B cell (primary cell): Measurements from ENCODE around the gene ATXN7L2. TPM values are rescaled to one million over a fixed set of nuclear protein-coding genes. Genes with fewer than 3 reads are reported as not detected.
A peak's percentile ranks its signal among the peaks of the same experiment; 100 is the strongest.

Experiments used
- ATAC-seq: fragments of 200-7000 bp; cut with Tn5 transposase; one replicate; pipeline ENCODE4 v1.10.0; 2021; ENCODE audit warnings: low read depth, mild to moderate bottlenecking, moderate number of reproducible peaks, moderate library complexity
- CTCF ChIA-PET: fragments of 350-600 bp; sonication (Branson Sonifier 250); formaldehyde crosslinking; loops from one replicate; lab custom pipeline; 2021; ENCODE audit warnings: antibody characterized with exemption, inconsistent platforms; lab: Charles Lee
- POLR2A ChIA-PET: fragments of 350-600 bp; sonication (Branson Sonifier 250); formaldehyde crosslinking; loops from one replicate; lab custom pipeline; 2021; ENCODE audit warnings: antibody characterized with exemption; lab: Charles Lee
- DNase-seq: peaks from one replicate; pipeline ENCODE4 v3.0.0; 2013
- H2AFZ ChIP-seq: 2 replicates; pipeline ENCODE4 v1.6.1; 2012; ENCODE audit warnings: mild to moderate bottlenecking, low read depth, low read length; ENCODE audit not compliant: insufficient read depth, poor library complexity, severe bottlenecking
- H3K27ac ChIP-seq, 2 donors: 1 replicate in 1 of 2; 2 replicates in 1 of 2; pipeline ENCODE4 v1.5.1; 2012 to 2013; ENCODE audit warnings: low read length in 2 of 2, mild to moderate bottlenecking in 2 of 2, moderate library complexity in 1 of 2
- H3K27me3 ChIP-seq, 4 experiments: fragments of 200-600 bp in 1 of 4; sonication (generic) in 1 of 4; replicated peaks in 1 of 4; 1 replicate in 2 of 4; 2 replicates in 2 of 4; pipeline versions ENCODE4 v1.6.1 to v1.7.0; 2013 to 2016; ENCODE audit warnings: low read length in 3 of 4, mild to moderate bottlenecking in 2 of 4, mixed read lengths in 1 of 4, moderate library complexity in 1 of 4; ENCODE audit not compliant: insufficient read depth in 4 of 4, control insufficient read depth in 3 of 4; ENCODE audit errors: control extremely low read depth in 1 of 4
- H3K36me3 ChIP-seq, 2 experiments: replicated peaks in 1 of 2; 1 replicate in 1 of 2; 2 replicates in 1 of 2; pipeline versions ENCODE4 v1.6.1 to v1.7.1; 2013; ENCODE audit warnings: low read length in 1 of 2; ENCODE audit not compliant: insufficient read depth in 2 of 2, control insufficient read depth in 1 of 2; ENCODE audit errors: control extremely low read depth in 1 of 2, extremely low read depth in 1 of 2
- H3K4me1 ChIP-seq, 2 donors: fragments of 200-600 bp in 1 of 2; sonication (generic) in 1 of 2; 1 replicate in 1 of 2; 2 replicates in 1 of 2; pipeline versions ENCODE4 v1.5.1 to v1.6.1; 2013 to 2017; ENCODE audit warnings: low read length in 2 of 2; ENCODE audit not compliant: control insufficient read depth in 2 of 2, insufficient read depth in 2 of 2
- H3K4me2 ChIP-seq: replicated peaks from 2 replicates; pipeline ENCODE3; 2012; ENCODE audit warnings: mild to moderate bottlenecking, low read depth, low read length; ENCODE audit not compliant: poor library complexity, severe bottlenecking
- H3K4me3 ChIP-seq, 5 experiments: fragments of 200-600 bp in 1 of 5; sonication (generic) in 1 of 5; 1 replicate in 3 of 5; 2 replicates in 2 of 5; pipeline versions ENCODE4 v1.5.1 to v1.7.0; 2011 to 2016; ENCODE audit warnings: low read length in 4 of 5, mild to moderate bottlenecking in 4 of 5, low read depth in 2 of 5, control low read depth in 1 of 5, moderate library complexity in 1 of 5; ENCODE audit not compliant: insufficient read depth in 1 of 5; ENCODE audit errors: control extremely low read depth in 1 of 5, extremely low read depth in 1 of 5
- H3K79me2 ChIP-seq: fragments of 200-600 bp; sonication (generic); one replicate; pipeline ENCODE4 v1.6.0; 2016; ENCODE audit warnings: low read length; ENCODE audit not compliant: control insufficient read depth, insufficient read depth
- H3K9ac ChIP-seq: fragments of 200-600 bp; sonication (generic); 2 replicates; pipeline ENCODE4 v1.6.1; 2017; ENCODE audit warnings: mild to moderate bottlenecking, low read length, moderate library complexity
- H3K9me3 ChIP-seq, 3 donors: one replicate each; pipeline versions ENCODE4 v1.6.1 to v1.7.1; 2013; ENCODE audit warnings: low read length in 2 of 3; ENCODE audit not compliant: control insufficient read depth in 2 of 3, insufficient read depth in 1 of 3; ENCODE audit errors: control extremely low read depth in 1 of 3
- H4K20me1 ChIP-seq: 2 replicates; pipeline ENCODE4 v1.6.0; 2012; ENCODE audit warnings: mild to moderate bottlenecking, low read length; ENCODE audit not compliant: insufficient read depth, control insufficient read depth, poor library complexity, severe bottlenecking
- H3K27ac Mint-ChIP-seq: one replicate; pipeline ENCODE4 v1.8.0; 2021; ENCODE audit warnings: mixed read lengths
- H3K27me3 Mint-ChIP-seq: one replicate; pipeline ENCODE4 v1.8.0; 2021; ENCODE audit warnings: mixed read lengths
- H3K4me1 Mint-ChIP-seq: one replicate; pipeline ENCODE4 v1.8.0; 2021; ENCODE audit warnings: mixed read lengths
- H3K4me3 Mint-ChIP-seq: one replicate; pipeline ENCODE4 v1.8.0; 2021; ENCODE audit warnings: mixed read lengths
- H3K9me3 Mint-ChIP-seq: one replicate; pipeline ENCODE4 v1.8.0; 2022; ENCODE audit warnings: mixed read lengths; ENCODE audit not compliant: insufficient read depth
- CTCF ChIP-seq: fragments of 200-600 bp; IDR thresholded peaks from one replicate; pipeline ENCODE4 v1.8.0; 2022; ENCODE audit warnings: antibody characterized with exemption, mild to moderate bottlenecking
- EZH2 ChIP-seq: IDR thresholded peaks from 2 replicates; pipeline ENCODE4 v1.6.1; 2012; ENCODE audit warnings: borderline replicate concordance, low read depth, mild to moderate bottlenecking, moderate library complexity, low read length; ENCODE audit not compliant: insufficient read depth, poor library complexity, severe bottlenecking
- WGBS: methylation state at CpG from one replicate; pipeline ENCODE4 v1.1.5; 2013; ENCODE audit warnings: missing lambda C conversion rate; ENCODE audit not compliant: insufficient coverage; 5-methylcytosine and 5-hydroxymethylcytosine counted together
- intact Hi-C: fragments of 100-400 bp; cut with micrococcal nuclease; formaldehyde crosslinking; loops from one replicate; pipeline ENCODE4 v1.10.0; 2022
- polyA plus RNA-seq: library from polyadenylated mRNA; depleted of rRNA; stranded (reverse); fragments of >200 nt; gene quantifications from 2 replicates; pipeline ENCODE4 v1.2.3, GENCODE V29; 2012
- total RNA-seq, 2 donors: library from RNA; stranded (reverse); fragments of 120-200 nt in 1 of 2; gene quantifications; 1 replicate in 1 of 2; 2 replicates in 1 of 2; pipeline versions ENCODE4 v1.2.3 to v1.2.4, GENCODE V29; 2013 to 2022

The ATXN7L2 gene
- total and polyA plus RNA-seq, 2 donors (not counting 1 experiment from before 2014, with no cell fraction given) = 10.9 to 12.4 TPM

- Histone ChIP-seq H3K4me1 (peaks cover 4 to 11% of the 10 kb centered on the region in 2 donors), H3K27ac (no peak overlapping the region), H3K79me2 (no peaks in the 10 kb centered on the region), H3K9me3 (no peaks in the 10 kb centered on the region), H3K27me3 (no peaks in the 10 kb centered on the region), H4K20me1 (no peaks in the 10 kb centered on the region), H3K4me3 (no peak overlapping the region), H2AFZ (no peak overlapping the region), H3K4me2 (no peak overlapping the region), H3K9ac (no peak overlapping the region), H3K36me3 (no peaks in the 10 kb centered on the region)
- CTCF ChIA-PET = interaction anchor here (1.0 to 21.6 kb wide), 17 partner anchors 10 to 338 kb away, joined by 3 to 926 read pairs (median 12); partner anchors contain the start of genes AMIGO1, ATXN7L2, CYB561D1 and GNAI3
- POLR2A ChIA-PET = interaction anchor here (2.6 kb wide), 1 partner anchor 41 kb away, joined by 19 read pairs; no protein-coding TSS in a partner anchor
- H3K27ac Mint-ChIP-seq = no peak overlapping the region
- intact Hi-C loops = no loop called here
- ATAC-seq (no peak), DNase-seq (no peak)
- no peak overlapping the region for H3K4me3 Mint-ChIP-seq
- no peaks in the 10 kb centered on the region for H3K27me3 Mint-ChIP-seq
- peaks cover 11% of the 10 kb centered on the region for H3K4me1 Mint-ChIP-seq
- no peaks in the 10 kb centered on the region for H3K9me3 Mint-ChIP-seq
- WGBS = 100% methylated on average over 2 of the region's 4 CpGs
- TF ChIP-seq EZH2 (no peak), CTCF (no peak)
Observed at GRCh38 chr1:109531380-109531779, 47.7 kb downstream of the ATXN7L2 start.

GRCh38 chr1:109531826-109532364 lies 48.2 kb downstream of the ATXN7L2 start:
- TF ChIP-seq CTCF = no peak
- TF ChIP-seq EZH2 = no peak

More at GRCh38 chr1:109531826-109532364, 48.2 kb downstream of the ATXN7L2 start:
- no peaks in the 10 kb centered on the region for H3K27me3 ChIP-seq
- no peaks in the 10 kb centered on the region for H3K9me3 ChIP-seq
- H3K4me1 ChIP-seq = peaks cover 4 to 11% of the 10 kb centered on the region in 2 donors
- H3K27ac ChIP-seq = no peak overlapping the region
- ChIA-PET CTCF (interaction anchor here (0.6 to 21.6 kb wide), 33 partner anchors 8 to 1950 kb away, joined by 3 to 926 read pairs (median 6); partner anchors contain the start of genes AMIGO1, AMPD2, ATXN7L2 and CYB561D1), POLR2A (interaction anchor here (2.6 kb wide), 1 partner anchor 41 kb away, joined by 19 read pairs; no protein-coding TSS in a partner anchor)
- H3K4me3 ChIP-seq = no peak overlapping the region
- H3K9ac ChIP-seq = no peak overlapping the region
- no peaks in the 10 kb centered on the region for H3K79me2 ChIP-seq
- Mint-ChIP-seq H3K27me3 (no peaks in the 10 kb centered on the region), H3K4me1 (peaks cover 11% of the 10 kb centered on the region), H3K4me3 (peak overlapping the region; percentile 90), H3K9me3 (no peaks in the 10 kb centered on the region), H3K27ac (peak overlapping the region; percentile 87)
- H2AFZ ChIP-seq = peak overlapping the region; percentile 91
- intact Hi-C loops = loop anchor here (1.0 kb wide), 5 partner anchors 16 to 133 kb away; partner anchors contain the start of genes CYB561D1, GNAI3 and PSMA5
- H3K4me2 ChIP-seq = peak overlapping the region; percentile 86
- no peaks in the 10 kb centered on the region for H4K20me1 ChIP-seq
- ATAC-seq = no peak
- WGBS = 86% methylated on average over 12 of the region's 16 CpGs
- H3K36me3 ChIP-seq = no peaks in the 10 kb centered on the region
- no peak for DNase-seq
